Adrenal gland (tissue), 12 donors: ENCODE data around the gene NCKAP5. TPM values are rescaled to one million over a fixed set of nuclear protein-coding genes. Genes with fewer than 3 reads are reported as not detected.

Source experiments
- DNase-seq, 7 donors: peaks; one replicate each; pipeline ENCODE4 v3.0.0-alpha.2; 2019 to 2020
- H3K27ac ChIP-seq, 5 donors: fragments of 200-600 bp; sonication (generic) in 4 of 5; 1 replicate in 3 of 5; 2 replicates in 2 of 5; pipeline versions ENCODE4 v1.5.1 to v1.8.0; 2016 to 2020; ENCODE audit warnings: mild to moderate bottlenecking in 1 of 5
- H3K27me3 ChIP-seq: fragments of 200-600 bp; 2 replicates; pipeline ENCODE4 v1.8.0; 2021
- H3K36me3 ChIP-seq, 2 donors: fragments of 200-600 bp; replicated peaks in 1 of 2; 1 replicate in 1 of 2; 2 replicates in 1 of 2; pipeline versions ENCODE4 v1.5.1 to v1.8.0; 2018 to 2022
- H3K4me1 ChIP-seq, 2 donors: fragments of 200-600 bp; replicated peaks in 1 of 2; 1 replicate in 1 of 2; 2 replicates in 1 of 2; pipeline versions ENCODE4 v1.5.1 to v1.8.0; 2018 to 2021
- H3K4me3 ChIP-seq, 4 donors: fragments of 200-600 bp; sonication (generic) in 3 of 4; one replicate each; pipeline ENCODE4 v1.5.1; 2016 to 2018
- H3K9me3 ChIP-seq, 3 donors: fragments of 200-600 bp; sonication (generic) in 1 of 3; replicated peaks in 1 of 3; 1 replicate in 2 of 3; 2 replicates in 1 of 3; pipeline versions ENCODE4 v1.5.1 to v1.8.0; 2016 to 2021
- POLR2A ChIP-seq, 2 donors: fragments of 450-650 bp; IDR thresholded peaks; one replicate each; pipeline ENCODE4 v1.6.1; 2017; ENCODE audit warnings: antibody characterized with exemption in 2 of 2, mild to moderate bottlenecking in 2 of 2, moderate library complexity in 1 of 2
- WGBS, 4 donors: extraction: QIAGEN DNeasy Blood & Tissue Kit in 2 of 4; methylation state at CpG; one replicate each; pipeline versions ENCODE4 v1.1.5 to v1.1.7; 2013 to 2017; 5-methylcytosine and 5-hydroxymethylcytosine counted together
- intact Hi-C, 2 donors: fragments of 100-400 bp; cut with DNase I; formaldehyde crosslinking; loops; one replicate each; pipeline versions ENCODE4 v1.14.1 to v1.15.0; 2022 to 2023
- polyA plus RNA-seq, 3 donors: library from polyadenylated mRNA; stranded (reverse); fragments of 200-250 nt in 2 of 3; fragments of 350-450 nt in 1 of 3; fragmentation: Illumina TruSeq in 1 of 3; extraction: RNeasy Lipid Tissue Mini Kit (QIAGEN cat#74804) in 1 of 3; gene quantifications; one replicate each; pipeline ENCODE4 v1.2.3, GENCODE V29; 2013 to 2014
- total RNA-seq, 9 donors: library from RNA; depleted of rRNA in 4 of 9; stranded (reverse); fragments of >200 nt in 4 of 9; fragments of 120-200 nt in 1 of 9; fragmentation: NEBNext Ultra II Directional in 1 of 9; extraction: Animal tissue kit (Norgen Biotek cat#: 25700) in 1 of 9; gene quantifications; one replicate each; pipeline versions ENCODE4 v1.1.0 to v1.2.4, GENCODE V29; 2013 to 2023
- TF ChIP-seq, protein P1 (sequence below), 6 experiments: fragments of 450-650 bp in 4 of 6; fragments of 200-600 bp in 2 of 6; sonication (generic) in 1 of 6; IDR thresholded peaks; 1 replicate in 5 of 6; 2 replicates in 1 of 6; pipeline versions ENCODE4 v1.5.1 to v1.8.0; 2016 to 2021; ENCODE audit warnings: antibody characterized with exemption in 6 of 6, mild to moderate bottlenecking in 2 of 6, moderate library complexity in 1 of 6
- donor health status: healthy with polysubstance abuse.
- donor health status: Bipolar disorder and iron deficiency.
- donor health status: DM: yes; HTN: yes; CAD: no.
- donor health status: DM: no; HTN: no; CAD: no.
- donor health status: DM: no; HTN: no; CAD: no.
- donor health status: DM: yes; HTN: yes; CAD: no.

The NCKAP5 gene
- total and polyA plus RNA-seq, 12 donors, result 0.06 to 3.1 (median 1.1) TPM

DNA sequence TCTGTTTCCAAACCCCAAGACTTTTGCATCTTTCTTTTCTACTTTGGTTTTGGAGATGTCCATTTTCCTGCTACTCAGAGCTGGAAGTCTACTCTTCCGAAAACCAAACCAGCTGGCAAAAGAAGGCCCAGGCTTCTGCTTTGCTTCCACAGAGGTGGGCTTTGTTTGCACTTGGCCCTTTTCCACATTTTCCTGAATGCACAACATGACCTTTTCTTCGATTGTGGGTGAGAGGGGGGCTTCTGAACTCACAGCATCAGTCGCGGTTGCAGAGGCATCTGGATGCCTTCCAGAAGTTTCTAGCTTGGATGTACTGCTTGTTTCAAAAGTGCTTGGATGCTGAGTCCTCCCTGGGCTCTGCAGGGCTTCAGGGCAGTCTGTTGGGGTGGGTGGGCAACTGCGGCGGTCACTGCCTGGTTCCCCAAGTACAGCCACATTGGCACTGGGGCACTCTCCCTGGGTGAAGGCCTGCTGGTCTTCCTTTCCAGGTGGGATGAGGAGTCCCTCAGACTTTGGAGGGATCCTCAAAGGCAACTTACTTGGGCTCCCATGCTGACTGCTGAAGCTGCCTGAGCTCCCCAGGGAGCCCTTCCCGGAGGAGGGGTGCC lies 786.0 kb downstream of the NCKAP5 start:
- no peak for DNase-seq

DNA sequence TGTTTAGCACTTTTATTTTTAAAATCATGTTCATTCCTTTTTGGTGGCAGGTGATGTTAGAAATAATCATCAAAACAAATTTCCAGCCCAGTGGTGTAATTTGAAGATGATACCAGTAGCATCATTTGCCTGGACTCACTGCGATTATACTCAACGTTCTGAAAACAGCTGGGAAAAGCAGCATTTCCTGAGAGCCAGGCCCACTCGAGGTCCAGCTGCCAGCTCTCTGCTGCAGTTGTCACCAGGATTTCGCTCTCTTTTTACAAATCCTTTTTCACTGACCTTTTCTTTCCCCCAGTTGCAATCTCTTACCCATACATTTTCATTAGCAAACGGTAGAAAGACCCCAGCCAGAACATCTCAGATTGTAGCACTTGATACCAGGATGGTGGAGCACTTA lies 787.6 kb downstream of the NCKAP5 start:
- Histone ChIP-seq H3K4me3 (no peak overlapping the region), H3K9me3 (no peaks in the 10 kb centered on the region), H3K27me3 (no peaks in the 10 kb centered on the region), H3K27ac (no peak overlapping the region), H3K36me3 (no peaks in the 10 kb centered on the region), H3K4me1 (no peaks in the 10 kb centered on the region)
- no peak for DNase-seq
- intact Hi-C loops, result no loop called here
- TF ChIP-seq, protein P1, sequence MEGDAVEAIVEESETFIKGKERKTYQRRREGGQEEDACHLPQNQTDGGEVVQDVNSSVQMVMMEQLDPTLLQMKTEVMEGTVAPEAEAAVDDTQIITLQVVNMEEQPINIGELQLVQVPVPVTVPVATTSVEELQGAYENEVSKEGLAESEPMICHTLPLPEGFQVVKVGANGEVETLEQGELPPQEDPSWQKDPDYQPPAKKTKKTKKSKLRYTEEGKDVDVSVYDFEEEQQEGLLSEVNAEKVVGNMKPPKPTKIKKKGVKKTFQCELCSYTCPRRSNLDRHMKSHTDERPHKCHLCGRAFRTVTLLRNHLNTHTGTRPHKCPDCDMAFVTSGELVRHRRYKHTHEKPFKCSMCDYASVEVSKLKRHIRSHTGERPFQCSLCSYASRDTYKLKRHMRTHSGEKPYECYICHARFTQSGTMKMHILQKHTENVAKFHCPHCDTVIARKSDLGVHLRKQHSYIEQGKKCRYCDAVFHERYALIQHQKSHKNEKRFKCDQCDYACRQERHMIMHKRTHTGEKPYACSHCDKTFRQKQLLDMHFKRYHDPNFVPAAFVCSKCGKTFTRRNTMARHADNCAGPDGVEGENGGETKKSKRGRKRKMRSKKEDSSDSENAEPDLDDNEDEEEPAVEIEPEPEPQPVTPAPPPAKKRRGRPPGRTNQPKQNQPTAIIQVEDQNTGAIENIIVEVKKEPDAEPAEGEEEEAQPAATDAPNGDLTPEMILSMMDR (IDR thresholded peaks at IDR 0.05), result no peak
- TF ChIP-seq POLR2A (IDR thresholded peaks at IDR 0.05), result no peak
- 61 to 80% (median 67%) methylated on average over 5 of the region's 5 CpGs for WGBS, 4 donors

More for the DNA sequence above, 786.0 kb downstream of the NCKAP5 start:
- no peak for TF ChIP-seq POLR2A (IDR thresholded peaks at IDR 0.05)
- TF ChIP-seq, protein P1 (IDR thresholded peaks at IDR 0.05), result no peak
- Histone ChIP-seq H3K36me3 (no peaks in the 10 kb centered on the region), H3K27ac (no peak overlapping the region), H3K4me1 (no peaks in the 10 kb centered on the region), H3K9me3 (no peaks in the 10 kb centered on the region), H3K4me3 (no peak overlapping the region), H3K27me3 (no peaks in the 10 kb centered on the region)
- intact Hi-C loops, result no loop called here
- 76 to 84% (median 81%) methylated on average over 4 to 7 of the region's 7 CpGs for WGBS, 4 donors

DNA sequence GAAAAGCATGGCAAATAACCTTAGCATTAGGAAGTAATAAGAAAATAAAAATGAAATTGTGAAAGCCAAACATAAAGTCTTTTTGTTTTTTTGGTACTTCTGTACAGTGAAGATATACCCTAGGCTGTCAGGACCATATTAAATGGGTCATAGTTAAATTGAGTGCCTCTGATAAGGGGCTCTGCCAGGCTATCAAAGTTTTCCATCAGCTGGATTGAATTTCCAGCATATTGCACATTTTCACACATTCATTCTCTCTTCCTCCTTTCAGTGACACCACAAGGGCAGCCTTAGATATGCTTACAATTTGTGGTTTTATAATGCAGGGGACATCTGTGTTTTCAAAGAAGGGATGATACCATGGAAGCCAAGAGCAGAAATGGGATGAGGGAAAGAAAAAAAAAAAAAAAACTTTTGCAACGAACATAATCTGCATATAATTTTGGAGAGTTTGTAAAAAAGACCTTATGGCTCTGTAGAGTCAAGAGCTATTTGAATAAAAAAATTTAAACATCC lies 789.0 kb downstream of the NCKAP5 start:
- DNase-seq, result no peak
- Histone ChIP-seq H3K9me3 (no peaks in the 10 kb centered on the region), H3K4me3 (no peak overlapping the region), H3K36me3 (no peaks in the 10 kb centered on the region), H3K4me1 (no peaks in the 10 kb centered on the region), H3K27me3 (no peaks in the 10 kb centered on the region), H3K27ac (no peak overlapping the region)
- 43 to 79% (median 58%) methylated on average over 1 of the region's 1 CpG for WGBS, 4 donors
- intact Hi-C loops, result no loop called here
- TF ChIP-seq, protein P1 (IDR thresholded peaks at IDR 0.05), result no peak
- no peak for TF ChIP-seq POLR2A (IDR thresholded peaks at IDR 0.05)

DNA sequence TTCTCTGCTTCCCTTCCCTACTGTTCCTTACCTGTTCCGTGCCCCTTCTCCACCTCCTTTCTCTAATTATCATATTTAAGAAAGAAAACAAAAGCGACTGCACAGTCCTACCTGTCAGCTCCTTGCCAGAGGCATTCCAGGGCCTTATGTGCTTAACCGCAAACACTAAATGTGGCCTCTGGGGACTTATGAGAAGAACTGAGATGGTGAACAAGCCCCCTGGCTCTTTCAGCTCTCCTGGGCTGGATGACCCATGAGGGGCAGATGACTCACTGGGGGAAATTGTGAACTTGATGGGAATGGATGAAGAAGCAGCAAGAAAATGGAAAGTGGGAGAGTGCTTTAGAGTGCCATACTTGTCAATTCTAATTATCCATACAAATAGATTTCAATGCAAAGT lies 792.0 kb downstream of the NCKAP5 start:
- intact Hi-C loops, result no loop called here
- TF ChIP-seq POLR2A (IDR thresholded peaks at IDR 0.05), result no peak
- TF ChIP-seq, protein P1 (IDR thresholded peaks at IDR 0.05), result no peak
- Histone ChIP-seq H3K4me3 (no peak overlapping the region), H3K9me3 (no peaks in the 10 kb centered on the region), H3K4me1 (no peaks in the 10 kb centered on the region), H3K27ac (no peak overlapping the region), H3K36me3 (no peaks in the 10 kb centered on the region), H3K27me3 (no peaks in the 10 kb centered on the region)
- 59 to 80% (median 70%) methylated on average over 3 of the region's 3 CpGs for WGBS, 4 donors
- DNase-seq, result no peak
